ENCODE data around the gene ZNF189. TPM values are rescaled to one million over a fixed set of nuclear protein-coding genes. Genes with fewer than 3 reads are reported as not detected.

Gene ZNF189
- total RNA-seq, 2 experiments from 2014 or later = 8.3 to 8.6 TPM

- ChIA-PET CTCF (no interaction called here), POLR2A (no interaction called here)
Observed at GRCh38 chr9:101415578-101415977, 16.9 kb downstream of the ZNF189 start.

GRCh38 chr9:101417389-101417788 is 18.7 kb downstream of the ZNF189 start:
- POLR2A ChIA-PET = no interaction called here
- CTCF ChIA-PET = no interaction called here

- CTCF ChIA-PET = no interaction called here
- POLR2A ChIA-PET = no interaction called here
Observed at GRCh38 chr9:101417977-101418376, 19.3 kb downstream of the ZNF189 start.

- ChIA-PET POLR2A (no interaction called here), CTCF (no interaction called here)
Observed at GRCh38 chr9:101418518-101419430, 20.1 kb downstream of the ZNF189 start.

GRCh38 chr9:101419863-101420262 is 21.2 kb downstream of the ZNF189 start:
- CTCF ChIA-PET = no interaction called here
- POLR2A ChIA-PET = no interaction called here

- POLR2A ChIA-PET = no interaction called here
- CTCF ChIA-PET = no interaction called here
Observed at GRCh38 chr9:101421653-101422065, 23.0 kb downstream of the ZNF189 start.

GRCh38 chr9:101427358-101427757 is 28.7 kb downstream of the ZNF189 start:
- POLR2A ChIA-PET = no interaction called here
- CTCF ChIA-PET = no interaction called here

GRCh38 chr9:101427957-101428655 is 29.5 kb downstream of the ZNF189 start:
- CTCF ChIA-PET = no interaction called here
- POLR2A ChIA-PET = no interaction called here

GRCh38 chr9:101428909-101429308 is 30.3 kb downstream of the ZNF189 start:
- CTCF ChIA-PET = no interaction called here
- POLR2A ChIA-PET = interaction anchor here (0.7 kb wide), 1 partner anchor 146 kb away, joined by 5 read pairs; no protein-coding TSS in a partner anchor

- ChIA-PET POLR2A (no interaction called here), CTCF (no interaction called here)
Observed at GRCh38 chr9:101429736-101430135, 31.1 kb downstream of the ZNF189 start.

GRCh38 chr9:101432171-101432570 is 33.5 kb downstream of the ZNF189 start:
- ChIA-PET CTCF (no interaction called here), POLR2A (no interaction called here)

GRCh38 chr9:101432740-101433139 is 34.1 kb downstream of the ZNF189 start:
- CTCF ChIA-PET = no interaction called here
- POLR2A ChIA-PET = no interaction called here

- ChIA-PET CTCF (no interaction called here), POLR2A (no interaction called here)
Observed at GRCh38 chr9:101433229-101433628, 34.6 kb downstream of the ZNF189 start.

GRCh38 chr9:101434998-101435397 is 36.3 kb downstream of the ZNF189 start:
- ChIA-PET POLR2A (no interaction called here), CTCF (no interaction called here)

- CTCF ChIA-PET = no interaction called here
- POLR2A ChIA-PET = no interaction called here
Observed at GRCh38 chr9:101435601-101436079, 37.0 kb downstream of the ZNF189 start, which contains the start of gene ALDOB. Gene ALDOB (minus strand): TSS chr9:101435774. CDS start chr9:101430887, 4,887 bp downstream.

- POLR2A ChIA-PET = no interaction called here
- CTCF ChIA-PET = no interaction called here
Observed at GRCh38 chr9:101437806-101438232, 39.2 kb downstream of the ZNF189 start.

GRCh38 chr9:101438523-101438922 is 39.9 kb downstream of the ZNF189 start:
- POLR2A ChIA-PET = no interaction called here
- CTCF ChIA-PET = no interaction called here

- ChIA-PET POLR2A (no interaction called here), CTCF (no interaction called here)
Observed at GRCh38 chr9:101440714-101441230, 42.1 kb downstream of the ZNF189 start.

- ChIA-PET CTCF (no interaction called here), POLR2A (no interaction called here)
Observed at GRCh38 chr9:101442318-101442717, 43.7 kb downstream of the ZNF189 start.

- CTCF ChIA-PET = no interaction called here
- POLR2A ChIA-PET = no interaction called here
Observed at GRCh38 chr9:101442736-101443135, 44.1 kb downstream of the ZNF189 start.

- ChIA-PET POLR2A (no interaction called here), CTCF (no interaction called here)
Observed at GRCh38 chr9:101443364-101443771, 44.7 kb downstream of the ZNF189 start.

All from activated CD8-positive, alpha-beta memory T cell treated with anti-CD3 and anti-CD28 coated beads for 36 hours (primary cell).